HG02642 (cell line): ENCODE results near the gene ZFYVE27.

Experiments used
- ATAC-seq: cut with Tn5 transposase; IDR thresholded peaks from one replicate; pipeline ENCODE4 v1.9.1; 2021; ENCODE audit warnings: mild to moderate bottlenecking; ENCODE audit not compliant: unreplicated experiment, poor library complexity

Gene ZFYVE27

DNA sequence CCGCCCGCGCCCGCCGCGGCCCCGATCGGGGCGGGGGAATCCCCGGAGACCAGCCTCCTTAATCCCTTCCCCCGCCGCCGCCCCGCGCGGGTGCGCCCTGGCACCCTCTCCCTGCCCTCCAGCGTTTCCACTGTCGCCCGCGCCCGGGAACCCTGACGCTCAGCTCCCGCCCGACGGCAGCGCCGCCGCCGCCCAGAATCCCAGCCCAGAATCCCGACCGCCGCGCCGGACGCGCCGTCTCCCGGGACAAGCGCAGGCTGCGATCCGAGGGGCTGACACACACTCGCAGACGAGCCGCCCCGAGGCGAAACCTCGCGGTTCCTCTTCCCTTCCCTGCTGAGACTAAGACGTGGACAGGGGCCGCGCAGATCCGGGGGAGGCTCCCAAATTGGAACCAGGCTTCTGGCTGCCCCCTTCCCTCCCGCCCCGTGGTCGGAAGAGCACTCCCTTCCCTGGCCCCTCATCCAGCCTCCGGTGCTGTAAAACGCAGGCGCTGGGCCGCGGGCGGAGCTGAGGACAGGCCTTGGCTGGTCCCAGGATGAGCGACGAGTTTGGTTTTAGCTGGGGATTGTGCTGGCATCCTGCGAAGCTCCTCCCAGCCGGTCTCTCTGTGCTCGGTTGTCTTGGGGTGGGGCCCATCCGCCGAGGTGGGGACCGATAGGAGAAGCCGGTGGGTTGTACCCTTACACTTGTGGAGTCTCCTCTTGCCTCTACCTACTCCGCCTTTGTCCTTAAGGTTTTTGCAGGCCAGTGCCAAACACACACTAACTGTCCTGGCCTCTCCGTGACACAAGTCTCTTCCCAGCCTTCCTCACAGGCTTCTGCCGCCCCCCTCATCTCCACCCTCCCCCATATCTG is 22.3 kb upstream of the ZFYVE27 start:
- peak; percentile 46 for ATAC-seq

DNA sequence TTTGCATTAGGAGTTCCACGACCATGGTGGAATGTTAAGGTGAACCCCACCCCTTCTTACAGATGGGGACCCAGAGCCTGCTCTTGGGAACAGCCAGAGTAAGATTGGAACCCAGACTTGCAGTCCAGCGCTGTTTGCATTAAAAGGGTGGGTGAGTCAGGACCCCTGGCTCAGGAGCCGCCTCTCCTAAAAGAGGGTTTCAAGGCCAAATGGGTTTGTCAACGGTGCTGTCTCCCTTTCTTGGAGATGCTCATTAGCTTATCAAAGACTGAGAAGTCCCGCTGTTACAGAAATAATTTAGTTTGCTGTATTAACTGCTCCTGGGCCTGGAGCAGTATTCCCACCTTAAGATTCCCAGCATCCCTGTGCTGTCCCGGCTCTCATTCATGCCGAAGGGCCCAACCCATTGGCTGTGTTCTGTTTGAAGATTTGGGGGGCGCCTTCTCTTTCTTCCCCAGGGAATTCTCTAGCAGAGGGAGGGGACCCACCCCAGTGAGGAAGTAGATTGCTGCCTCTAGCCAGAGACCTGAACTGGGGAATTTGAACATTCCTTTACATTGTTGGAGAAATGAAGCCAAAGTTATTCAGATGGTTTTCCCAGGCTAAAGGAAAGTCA is 21.6 kb upstream of the ZFYVE27 start:
- ATAC-seq: no peak

DNA sequence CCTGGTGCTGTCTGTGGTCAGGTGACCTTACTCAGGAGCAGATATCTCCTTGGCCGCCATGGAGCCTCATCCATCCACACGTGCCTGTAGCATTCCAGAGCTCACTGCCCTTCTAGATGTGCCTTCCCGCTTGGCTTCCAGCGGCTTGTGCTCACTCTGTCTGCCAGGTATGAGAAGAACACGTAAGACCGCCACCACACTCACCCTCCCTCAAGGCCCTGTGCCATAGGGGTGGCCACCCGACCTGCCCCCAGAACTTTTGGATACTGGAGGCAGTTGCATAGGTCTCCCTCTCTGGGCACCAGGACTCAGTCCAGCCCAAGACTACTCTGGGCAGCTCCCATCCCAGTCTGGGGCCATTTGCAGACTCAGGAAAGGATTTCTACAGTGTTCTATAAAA is 19.3 kb upstream of the ZFYVE27 start:
- ATAC-seq: no peak

DNA sequence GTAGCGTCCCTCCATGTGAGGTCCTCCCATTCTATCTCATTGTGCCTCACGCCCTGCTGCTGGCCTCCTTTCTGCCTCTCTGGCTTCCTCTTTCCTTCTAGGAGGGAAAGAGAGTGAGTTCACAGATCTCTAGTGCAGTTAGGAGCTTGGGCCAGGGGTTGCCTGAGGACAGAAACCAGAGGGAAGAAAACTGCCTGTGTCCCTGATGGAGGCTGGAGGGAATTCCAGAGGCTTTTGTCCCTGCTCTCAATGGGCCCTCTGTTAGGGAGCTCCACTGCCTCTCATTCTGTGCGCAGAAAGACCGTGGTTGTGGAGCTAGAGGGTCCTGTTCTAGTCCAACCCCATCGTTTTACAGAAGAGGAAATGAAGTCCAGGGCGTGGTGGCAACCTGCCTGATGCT is 18.8 kb upstream of the ZFYVE27 start:
- ATAC-seq: no peak

DNA sequence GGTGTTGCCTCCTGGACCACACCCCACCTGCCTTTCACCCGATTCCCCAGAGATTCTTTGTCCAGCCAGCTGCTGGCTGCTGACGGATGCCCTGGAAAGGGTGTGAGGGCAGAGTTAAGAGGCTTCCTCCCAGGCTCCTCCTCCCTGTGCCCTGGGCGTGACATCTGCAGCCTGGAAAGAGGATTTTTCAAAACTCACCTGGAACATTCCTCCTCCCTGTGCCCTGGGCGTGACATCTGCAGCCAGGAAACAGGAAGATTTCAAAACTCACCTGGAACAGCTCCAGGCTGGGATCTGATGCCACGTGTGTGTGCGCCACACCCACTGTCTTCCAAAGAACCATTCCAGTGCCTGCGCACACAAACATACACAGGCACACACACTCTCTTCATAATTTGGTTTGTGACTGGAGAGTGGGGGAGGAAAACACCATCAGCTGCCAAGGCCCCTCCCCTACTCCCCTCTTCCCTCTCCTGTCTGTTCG is 18.2 kb upstream of the ZFYVE27 start:
- ATAC-seq: no peak

DNA sequence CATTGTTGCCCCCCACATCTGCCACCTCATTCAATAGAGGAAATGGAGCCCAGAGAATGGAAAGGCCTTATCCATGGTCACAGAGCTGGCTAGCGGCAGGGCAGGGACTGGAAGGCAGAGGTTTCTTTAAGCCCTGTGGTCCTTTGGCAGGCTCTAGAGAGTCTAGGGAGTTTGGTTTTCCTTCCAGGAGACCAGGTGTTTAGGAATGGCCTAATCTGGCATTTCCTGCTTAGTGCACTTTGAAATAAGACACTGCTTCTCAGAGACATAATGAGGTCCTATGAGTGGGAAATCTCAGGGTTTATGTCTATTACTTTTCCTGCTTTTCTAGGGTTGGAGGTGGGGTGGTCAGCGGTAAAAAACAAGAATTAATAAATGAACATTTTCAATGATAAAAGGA is 17.3 kb upstream of the ZFYVE27 start:
- ATAC-seq: no peak

DNA sequence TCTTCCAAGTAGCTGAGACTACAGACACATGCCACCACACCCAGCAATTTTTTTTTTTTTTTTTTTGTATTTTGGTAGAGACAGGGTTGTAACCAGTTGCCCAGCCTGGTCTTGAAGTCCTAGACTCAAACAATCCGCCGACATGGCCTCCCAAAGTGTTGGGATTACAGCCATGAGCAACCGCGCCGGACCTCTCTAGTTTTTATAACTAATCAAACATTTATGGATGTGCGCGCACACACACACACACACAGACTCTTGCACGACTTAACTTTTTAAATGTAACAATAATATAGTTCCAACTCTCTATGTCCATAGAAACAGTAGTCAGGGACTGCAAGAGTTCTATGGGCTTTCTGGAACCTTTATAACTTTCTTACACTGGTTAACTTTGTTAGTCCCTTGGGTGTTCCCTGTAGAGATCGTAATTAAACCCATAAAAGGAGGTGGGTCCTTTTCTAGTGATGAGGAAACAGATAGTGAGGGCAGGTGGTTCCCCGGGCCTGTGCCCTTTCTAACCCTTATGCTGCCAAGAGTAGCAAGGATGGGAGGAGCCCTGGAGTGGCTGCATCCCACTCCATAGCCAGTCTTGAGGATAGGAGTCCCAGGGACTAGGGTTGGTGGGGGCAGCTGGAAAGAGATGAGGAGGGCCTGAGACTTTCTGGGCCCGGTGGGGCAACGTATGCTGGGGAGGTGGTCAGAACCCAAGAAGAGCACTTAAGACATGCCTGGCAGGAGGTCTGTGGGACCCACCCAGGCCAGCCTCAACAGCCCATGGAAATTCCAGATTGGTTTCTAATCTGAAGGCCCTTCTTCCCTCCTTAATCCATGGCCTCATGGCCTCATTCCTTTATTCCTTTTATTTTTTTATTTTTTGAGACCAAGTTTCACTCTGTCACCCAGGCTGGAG is 14.8 kb upstream of the ZFYVE27 start:
- no peak for ATAC-seq

DNA sequence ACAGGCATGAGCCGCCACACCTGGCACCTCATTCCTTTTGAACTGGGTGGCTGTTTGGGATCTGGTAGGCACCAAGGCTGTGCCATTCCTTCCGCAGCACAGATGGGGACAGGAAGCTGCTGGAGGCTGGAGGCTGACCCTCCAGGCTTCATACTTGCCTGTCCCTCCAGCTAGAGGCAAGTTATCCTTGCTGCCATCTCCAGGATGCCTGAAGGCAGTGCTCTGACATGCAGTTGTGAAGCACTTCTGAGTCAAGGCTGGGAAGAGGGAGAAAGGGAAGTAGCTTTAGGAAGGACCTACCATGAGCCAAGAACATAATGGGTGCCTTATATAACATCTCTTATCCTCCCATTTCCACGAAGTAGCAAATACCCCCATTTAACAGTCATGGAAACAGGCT is 13.9 kb upstream of the ZFYVE27 start:
- no peak for ATAC-seq

DNA sequence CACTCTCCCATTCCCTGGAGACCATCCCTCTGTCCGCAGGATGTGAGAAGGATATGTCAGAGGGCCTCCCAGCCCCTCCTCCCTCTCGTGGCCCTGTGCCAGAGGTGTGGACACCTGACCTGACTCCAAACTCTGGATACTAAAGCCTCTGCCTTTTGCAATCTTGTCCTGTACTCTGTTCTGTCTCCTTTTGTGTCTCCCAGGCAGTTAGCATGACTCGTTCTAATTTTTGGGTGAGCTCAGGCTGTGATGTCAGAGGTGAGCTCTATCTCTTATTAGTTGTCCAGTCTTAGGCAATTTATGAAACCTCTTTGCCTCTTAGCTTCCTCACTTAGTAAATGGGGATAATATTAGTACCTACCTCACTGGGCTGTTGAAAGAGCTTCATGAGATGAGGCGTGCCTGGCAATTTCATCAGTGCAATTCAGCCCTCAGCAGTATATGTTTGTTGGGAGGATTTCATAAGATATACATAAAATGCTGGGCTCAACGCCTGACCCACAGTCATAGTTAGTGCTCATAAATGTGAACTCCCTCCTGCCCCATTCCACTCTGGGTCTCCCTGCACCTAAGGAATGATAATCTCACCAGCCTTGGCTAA is 12.5 kb upstream of the ZFYVE27 start:
- no peak for ATAC-seq

DNA sequence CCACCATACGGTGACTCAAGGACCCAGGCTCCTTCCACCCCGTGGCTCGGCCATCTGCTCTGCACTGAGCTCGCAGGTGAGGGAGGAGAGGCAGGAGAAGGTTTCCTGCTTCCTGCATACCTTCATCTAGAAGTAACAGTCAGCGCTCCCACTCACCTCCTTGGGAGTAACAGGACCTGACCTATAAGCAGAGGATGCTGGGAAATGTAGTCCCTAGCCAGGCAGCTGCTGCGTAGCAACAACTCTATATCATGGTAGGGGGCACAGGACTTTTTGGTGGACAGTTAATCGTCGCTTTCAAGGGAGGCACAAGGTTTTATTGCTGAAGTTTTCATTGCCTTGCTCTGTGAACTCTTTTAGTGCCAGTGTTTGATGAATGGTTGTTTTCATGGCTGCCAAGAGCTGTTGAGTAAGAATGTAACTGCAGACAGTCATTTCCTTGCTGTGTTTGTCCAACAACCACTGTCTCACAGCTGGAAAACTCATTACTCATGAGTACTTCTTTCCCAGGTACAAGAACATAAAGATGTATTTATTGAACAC is 10.2 kb upstream of the ZFYVE27 start:
- no peak for ATAC-seq

DNA sequence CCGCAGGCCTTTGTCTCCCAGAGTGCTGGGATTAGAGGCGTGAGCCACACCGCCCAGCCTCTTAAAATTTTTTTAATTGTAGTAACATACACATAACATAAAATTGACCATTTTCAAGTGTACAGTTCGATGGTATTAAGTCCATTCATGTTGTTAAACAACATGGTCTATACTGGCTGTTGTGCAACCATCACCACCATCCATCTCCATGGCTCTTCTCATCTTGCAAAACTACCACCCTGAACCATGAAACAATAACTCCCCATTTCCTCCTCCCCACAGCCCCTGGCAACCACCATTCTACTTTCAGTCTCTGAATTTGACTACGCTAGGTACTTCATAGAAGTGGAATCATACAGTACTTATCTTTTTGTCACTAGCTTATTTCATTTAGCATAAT is 7.9 kb upstream of the ZFYVE27 start:
- ATAC-seq: no peak

DNA sequence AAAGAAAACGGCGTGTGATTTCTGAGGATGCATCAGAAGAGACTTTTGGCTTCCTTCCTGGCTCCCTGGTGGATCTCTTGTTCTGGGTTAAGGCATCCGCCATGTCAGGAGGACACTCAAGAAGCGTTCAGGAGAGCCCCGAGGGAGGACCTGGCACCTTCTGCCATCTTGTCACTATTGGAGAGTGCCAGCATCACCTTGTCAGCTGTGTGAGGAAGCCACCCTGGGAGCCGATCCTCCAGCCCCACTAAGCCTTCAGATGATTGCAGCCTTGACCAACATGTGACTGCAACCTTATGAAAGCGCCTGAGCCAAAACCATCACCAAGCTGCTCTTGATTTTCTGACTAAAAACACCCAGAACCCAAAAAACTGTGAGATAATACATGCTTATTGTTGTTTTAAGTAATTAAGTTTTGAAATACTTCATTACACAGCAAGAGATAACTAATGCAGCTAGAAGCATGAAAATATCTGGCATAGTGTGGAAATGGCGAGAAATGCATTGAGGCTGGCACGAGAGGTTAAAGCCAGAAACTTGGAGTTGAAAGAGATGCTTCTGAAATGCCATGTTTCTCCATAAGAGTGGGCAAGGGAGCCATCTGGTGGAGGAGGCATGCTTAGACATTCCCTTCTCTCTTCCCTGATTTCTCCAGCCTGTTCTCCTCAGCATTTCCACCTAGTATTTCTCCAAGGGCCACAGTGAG is 5.4 kb upstream of the ZFYVE27 start:
- ATAC-seq: no peak

DNA sequence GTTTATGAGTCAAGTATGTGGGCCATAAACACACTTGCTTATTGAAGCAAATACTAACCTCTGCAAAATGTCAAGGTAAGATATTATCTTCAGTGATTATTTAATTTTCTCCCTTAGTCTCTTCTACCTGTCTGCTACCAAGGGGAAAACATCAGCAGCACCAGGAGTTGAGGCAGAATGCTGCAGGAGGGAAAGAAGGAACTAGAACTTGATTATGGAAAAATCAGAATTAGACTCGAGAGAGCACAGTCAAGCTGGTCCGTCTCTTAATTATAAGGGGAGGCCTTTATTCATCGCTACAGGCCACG is 4.9 kb upstream of the ZFYVE27 start:
- no peak for ATAC-seq

DNA sequence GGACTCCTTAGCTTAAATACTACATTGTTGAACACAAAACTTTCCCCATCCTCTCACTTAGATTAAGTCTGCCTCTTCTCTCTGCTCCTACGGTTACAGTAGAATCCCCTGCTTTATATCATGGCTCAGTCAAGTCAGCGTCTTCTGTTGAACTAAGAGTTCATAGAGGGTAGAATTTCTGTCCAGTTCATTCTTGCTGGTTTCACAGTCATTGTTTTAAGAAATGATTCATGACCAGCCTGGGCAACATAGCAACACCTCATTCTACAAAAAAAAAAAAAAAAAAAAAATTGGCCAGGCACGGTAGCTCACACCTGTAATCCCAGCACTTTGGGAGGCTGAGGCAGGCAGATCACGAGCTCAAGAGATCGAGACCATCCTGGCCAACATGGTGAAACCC is 3.7 kb upstream of the ZFYVE27 start:
- no peak for ATAC-seq

DNA sequence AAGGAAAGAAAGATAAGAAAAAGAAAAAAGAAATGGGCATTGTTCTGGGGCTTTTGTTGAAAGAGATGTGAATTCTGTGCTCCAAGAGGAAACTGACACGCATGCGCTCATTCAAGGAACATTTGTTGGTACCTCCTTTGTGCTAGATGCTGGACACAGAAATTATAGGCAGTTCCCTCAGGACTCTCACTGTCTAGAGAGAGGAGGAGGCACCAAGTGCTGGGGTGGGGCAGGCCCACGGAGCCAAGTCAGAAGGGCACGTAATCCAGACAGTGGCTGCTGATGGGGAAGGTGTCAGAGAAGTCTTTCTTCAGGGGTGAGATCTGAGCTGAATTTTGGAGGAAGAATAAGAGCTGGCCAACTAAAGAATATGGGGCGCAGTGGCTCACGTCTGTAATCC is 2.9 kb upstream of the ZFYVE27 start:
- no peak for ATAC-seq

DNA sequence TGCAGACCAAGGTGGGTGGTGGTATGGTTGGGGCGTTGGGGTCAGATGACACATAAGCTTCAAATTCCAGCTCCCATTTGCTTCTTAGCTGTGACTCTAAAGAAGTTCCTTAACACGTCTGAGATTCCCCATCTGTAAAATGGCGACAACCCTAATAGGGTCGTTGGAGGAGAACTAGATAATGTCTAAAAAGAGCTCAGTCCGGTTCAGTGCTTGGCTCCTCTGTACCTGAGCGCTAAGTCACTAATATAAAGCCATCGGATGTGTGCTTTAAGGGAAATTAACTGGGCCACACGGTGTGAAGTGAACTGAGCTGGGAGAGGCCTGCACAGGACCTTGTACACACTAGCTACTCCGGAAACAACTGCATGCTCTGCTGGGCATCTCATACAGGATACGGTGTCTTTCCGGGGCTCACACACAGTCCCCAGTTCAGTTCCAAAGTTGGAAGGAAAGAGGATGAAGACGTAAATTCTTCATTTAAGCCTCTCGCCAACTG is 476 bp upstream of the ZFYVE27 start:
- ATAC-seq: peak; percentile 23

DNA sequence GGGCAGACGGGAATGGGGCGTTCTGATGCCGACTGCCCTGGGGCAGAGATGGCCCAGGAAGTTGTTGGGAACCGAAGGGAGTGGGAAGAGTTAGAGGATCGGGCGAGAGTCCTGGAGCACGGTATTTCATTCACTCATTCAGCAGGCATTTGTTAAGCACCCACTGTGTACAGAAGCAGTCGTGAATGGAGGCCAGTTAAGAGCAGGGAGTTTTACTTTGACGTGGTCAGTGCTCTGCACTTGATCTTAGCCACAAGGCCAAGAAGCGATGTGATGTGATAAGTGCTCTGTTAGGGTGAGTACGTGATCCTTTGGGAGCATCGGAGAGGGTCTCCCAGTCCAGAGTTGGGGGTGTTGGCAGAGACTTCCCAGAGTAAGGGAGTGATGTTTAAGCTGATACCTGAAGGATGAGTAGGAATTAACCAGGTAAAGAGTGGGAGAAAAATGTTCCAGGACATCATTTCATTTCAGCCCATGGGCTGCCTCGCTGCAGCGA is 890 bp downstream of the ZFYVE27 start:
- ATAC-seq: peak; percentile 9

DNA sequence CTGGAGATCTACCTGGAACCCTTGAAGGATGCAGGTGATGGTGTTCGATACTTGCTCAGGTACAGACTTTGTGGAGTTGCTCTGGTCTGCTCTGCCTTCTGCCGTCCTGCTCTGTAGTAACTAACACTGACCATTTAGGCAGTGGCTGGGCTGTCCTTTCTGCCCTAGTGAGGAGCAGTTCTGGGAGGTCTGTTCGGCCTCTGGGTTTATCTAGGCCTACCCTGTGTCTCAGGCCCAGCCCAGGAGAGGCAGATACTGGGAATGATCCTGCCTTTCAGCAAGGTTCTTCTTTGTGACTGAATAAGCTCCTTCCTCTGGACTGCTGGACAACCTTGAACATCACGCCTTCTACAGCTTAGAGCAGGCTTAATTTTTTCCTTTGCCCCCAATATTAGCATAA is 1.7 kb downstream of the ZFYVE27 start:
- no peak for ATAC-seq

DNA sequence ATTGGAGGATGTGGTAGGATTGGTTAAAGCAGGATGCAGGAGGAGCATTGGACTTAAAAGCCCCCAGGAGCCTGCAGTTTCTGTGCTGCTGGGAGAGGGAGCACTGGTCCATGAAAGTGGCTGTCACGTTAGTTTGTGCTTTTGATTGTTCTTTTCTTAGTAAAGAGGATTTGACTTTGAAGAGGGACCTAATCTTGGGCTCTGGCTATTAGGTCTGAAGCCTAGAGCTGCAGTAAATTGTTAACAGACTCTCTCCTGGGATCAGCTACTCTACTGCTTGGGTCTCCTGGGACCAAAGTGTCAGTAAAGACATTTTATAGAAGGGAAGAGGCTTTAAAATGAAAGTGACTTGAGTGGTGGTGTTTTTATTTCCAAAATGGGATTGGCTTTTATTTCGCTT is 3.7 kb downstream of the ZFYVE27 start:
- no peak for ATAC-seq
